GM20431 (cell line): ENCODE results near the gene TSNAXIP1.

Source experiments
- in situ Hi-C: fragments of 300-500 bp; cut with MseI, MboI; formaldehyde crosslinking; loops from one replicate; pipeline ENCODE4 v1.15.0; 2020; ENCODE audit warnings: low sequenced_read_pairs; ENCODE audit not compliant: unreplicated experiment

TSNAXIP1 gene

DNA sequence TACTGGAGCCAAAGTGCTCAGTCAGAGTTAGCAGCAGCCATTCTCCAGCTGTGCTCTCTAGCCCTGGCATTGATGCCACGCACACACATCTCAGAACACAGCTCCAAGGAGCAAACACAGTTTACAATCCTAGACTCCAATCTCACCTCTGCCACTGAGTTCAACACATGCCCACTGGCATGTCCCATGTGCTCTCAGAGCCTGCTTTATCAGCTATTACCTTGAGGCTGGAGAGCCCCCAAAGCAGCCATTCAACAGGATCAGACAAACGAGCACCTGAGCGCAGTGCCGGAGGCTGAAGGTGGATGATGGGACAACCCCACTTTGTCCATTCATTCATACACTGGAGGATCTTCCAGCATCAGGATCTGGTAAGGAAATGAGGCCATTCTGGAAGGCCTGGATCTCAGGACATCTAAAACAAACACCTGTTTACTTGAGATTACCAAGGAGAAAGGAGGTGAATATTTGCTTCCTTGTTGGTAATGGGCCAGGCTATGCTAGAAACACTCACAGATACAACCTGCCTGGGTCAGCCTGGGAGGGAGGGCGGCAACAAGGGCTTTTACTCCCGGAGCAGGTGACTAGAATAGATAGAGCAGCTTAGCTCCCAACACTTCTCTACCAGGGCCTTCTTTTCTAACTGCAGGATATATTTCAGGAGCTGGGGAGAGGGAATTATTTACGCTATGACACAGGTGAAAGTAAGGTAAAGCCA lies 25.7 kb upstream of the TSNAXIP1 start:
- in situ Hi-C loops: no loop called here

DNA sequence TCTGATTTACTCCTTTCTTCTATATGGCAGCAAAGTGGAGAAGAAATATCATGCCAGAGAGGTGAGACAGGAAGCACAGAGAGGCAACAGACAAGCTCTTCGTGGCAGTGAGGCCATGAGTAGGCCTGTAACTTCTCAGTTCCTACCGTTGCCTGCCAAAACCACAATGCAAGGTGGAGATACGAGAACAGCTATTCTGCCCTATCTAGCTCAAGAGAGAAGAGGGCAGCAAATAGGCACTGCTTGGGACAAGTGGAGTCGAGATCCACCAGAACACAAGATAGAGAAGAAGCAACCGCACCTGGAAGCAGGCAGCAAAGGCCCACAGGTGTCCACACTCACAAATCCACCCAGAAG lies 25.1 kb upstream of the TSNAXIP1 start:
- in situ Hi-C loops: no loop called here

DNA sequence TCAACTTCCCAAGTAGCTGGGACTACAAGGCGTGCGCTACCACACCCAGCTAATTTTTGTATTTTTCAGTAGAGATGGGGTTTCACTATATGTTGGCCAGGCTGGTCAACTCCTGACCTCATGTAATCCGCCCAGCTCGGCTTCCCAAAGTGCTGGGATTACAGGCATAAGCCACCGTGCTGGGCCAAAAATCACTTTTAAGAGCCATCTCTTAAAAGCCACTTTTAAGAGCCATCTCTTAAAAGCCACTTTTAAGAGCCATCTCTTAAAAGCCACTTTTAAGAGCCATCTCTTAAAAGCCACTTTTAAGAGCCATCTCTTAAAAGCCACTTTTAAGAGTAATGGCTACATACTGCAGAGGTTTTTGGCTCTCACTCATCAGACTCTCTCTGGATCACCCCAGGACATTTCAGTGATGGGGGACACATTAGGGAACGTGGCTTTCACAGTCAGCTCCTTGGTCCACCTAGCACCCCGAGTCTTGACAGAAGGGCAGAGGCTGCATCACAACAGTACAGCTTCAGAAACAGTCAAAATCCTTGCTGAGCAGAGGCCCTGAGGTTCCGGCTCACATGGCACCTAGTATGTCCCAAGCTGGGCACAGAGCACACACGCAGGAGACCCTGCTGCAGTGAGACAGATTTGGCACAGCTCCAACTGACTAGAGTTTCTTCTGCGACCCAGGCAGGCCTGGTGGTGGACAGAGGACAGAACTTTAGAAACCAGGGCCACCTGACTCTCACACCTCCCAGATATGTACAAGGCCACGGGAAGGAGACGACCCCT lies 23.9 kb upstream of the TSNAXIP1 start:
- in situ Hi-C loops: no loop called here

DNA sequence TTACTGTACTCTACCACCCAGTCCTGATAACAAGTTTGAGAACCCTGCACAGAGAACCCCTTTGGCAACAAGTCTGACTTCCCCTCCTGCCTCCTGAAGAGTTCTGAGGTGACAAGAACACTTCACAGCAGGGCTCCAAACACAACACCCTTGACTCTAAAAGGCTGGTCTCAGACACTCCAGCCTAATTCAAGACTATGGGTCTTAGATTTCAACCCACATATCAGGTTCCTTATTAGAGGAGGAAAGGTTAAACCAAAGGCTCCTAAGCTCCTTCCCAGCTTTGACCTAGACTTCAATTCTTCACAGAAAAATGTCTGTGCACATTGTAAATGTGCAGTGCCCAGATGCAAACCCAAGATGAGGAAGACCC lies 23.4 kb upstream of the TSNAXIP1 start:
- in situ Hi-C loops: no loop called here

DNA sequence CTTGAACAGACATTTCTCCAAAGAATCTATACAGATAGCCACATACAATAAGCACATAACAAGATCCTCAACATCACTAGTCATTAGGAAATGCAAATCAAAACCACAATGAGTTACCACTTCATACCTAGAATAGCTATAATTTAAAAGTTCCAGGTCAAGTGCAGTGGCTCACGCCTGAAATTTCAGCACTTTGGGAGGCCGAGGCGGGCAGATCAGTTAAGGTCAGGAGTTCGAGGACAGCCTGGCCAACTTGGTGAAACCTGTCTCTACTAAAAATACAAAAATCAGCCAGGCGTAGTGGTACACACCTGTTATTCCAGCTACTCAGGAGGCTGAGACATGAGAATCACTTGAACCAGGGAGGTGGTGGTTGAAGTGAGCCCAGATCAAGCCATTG lies 20.2 kb upstream of the TSNAXIP1 start:
- in situ Hi-C loops: no loop called here

DNA sequence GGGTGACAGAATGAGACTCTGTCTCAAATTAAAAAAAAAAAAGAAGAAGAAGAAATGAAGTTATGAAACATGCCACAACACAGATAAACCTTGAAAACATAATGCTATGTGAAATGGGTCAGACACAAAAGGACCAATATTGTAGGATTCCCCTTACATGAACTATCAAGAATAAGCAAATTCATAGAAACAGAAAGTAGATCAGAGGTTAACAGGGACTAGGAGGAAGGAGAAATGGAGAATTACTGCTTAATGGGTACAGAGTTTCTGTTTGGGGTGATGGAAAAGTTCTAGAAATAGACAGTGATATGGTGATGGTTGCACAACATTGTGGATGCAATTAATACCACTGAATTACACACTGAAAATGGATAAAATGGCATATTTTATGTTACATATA lies 16.6 kb upstream of the TSNAXIP1 start:
- in situ Hi-C loops: no loop called here

DNA sequence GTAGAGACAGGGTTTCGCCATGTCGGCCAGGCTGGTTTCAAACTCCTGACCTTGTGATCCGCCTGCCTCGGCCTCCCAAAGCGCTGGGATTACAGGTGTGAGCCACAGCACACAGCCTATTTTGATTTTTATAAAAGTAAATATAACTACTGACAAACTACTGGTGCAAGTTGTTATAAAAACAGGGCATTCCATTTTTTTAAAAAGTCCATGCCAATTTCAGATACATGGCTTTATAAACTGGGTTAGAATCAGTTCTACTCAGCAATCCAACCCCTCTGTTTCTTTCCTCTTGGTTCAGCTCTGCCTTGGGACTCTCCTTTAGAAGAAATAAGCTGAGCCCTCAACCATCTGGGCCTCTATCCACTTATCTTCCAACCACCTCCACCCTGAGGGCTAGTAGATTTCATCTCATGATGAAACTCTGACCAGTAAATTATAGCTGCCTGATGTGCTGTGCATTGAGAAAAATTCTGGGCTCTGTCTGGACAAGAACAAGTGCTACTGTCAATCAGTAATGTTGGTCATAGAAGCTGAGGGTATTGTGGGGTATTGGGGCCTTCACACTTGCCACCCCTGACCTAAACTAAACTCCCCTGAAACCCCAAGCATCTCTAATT lies 10.5 kb upstream of the TSNAXIP1 start:
- in situ Hi-C loops: no loop called here

DNA sequence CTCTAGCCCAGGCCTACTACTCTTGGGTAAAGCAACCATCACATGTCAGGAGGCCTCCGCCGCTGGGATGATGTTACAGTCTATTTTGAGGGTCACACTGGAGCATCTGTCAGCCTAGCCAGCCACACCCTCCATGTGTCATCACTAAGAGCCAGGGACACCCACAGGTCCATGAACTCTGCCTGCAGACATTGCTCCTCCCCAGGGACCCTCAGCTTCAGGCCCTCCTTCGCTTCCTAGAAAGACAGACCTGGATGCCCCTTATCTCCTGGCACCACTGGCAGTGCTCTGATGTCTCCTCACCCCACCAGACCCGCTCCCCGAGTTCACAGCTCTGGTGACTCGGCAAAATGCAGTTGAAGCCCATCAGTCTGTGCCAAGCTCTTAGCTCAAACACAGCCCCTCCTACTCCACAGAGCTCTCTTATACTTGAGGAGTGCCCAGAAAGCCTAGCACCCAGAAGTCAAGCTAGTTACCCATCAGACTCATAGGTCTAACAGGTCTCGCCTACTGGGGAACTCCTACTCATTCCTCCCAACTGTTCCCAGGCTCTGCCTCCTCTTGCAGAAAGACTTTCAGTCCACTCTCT lies 6.3 kb upstream of the TSNAXIP1 start:
- in situ Hi-C loops: no loop called here

DNA sequence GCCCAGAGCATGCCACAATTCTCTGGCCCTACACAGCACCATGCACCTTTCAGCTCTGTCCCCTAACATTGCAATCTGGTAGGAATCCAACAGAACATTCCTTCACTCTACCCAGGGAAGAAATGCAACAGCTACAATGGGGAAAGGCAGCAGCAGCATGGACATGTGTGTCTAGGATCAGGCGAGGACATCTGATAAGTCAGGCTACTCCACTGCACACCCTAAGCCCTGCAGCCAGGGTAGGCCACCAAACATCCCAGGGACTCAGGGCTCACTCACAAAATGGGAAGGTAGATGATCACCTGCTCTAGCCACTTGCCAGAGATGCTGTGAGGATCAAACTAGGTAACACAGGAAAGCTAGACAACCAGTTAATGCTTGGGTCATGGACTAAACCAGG lies 5.4 kb upstream of the TSNAXIP1 start:
- in situ Hi-C loops: no loop called here

DNA sequence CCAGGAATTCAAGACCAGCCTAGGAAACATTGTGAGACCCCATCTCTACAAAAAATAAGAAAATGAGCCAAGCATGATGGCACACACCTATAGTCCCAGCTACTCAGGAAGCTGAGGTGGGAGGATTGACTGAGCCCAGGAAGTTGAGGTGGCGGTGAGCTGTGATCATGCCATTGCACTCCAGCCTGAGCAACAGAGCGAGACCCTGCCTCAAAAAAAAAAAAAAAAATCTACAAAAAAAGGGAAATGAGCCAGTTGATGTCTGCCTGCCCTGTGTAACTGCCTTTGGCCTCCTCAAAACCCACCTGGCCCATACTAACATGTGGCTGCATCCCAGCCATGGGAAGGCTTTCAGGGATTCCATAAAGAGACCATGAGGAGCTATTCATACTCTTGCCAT lies 4.8 kb upstream of the TSNAXIP1 start:
- in situ Hi-C loops: no loop called here

DNA sequence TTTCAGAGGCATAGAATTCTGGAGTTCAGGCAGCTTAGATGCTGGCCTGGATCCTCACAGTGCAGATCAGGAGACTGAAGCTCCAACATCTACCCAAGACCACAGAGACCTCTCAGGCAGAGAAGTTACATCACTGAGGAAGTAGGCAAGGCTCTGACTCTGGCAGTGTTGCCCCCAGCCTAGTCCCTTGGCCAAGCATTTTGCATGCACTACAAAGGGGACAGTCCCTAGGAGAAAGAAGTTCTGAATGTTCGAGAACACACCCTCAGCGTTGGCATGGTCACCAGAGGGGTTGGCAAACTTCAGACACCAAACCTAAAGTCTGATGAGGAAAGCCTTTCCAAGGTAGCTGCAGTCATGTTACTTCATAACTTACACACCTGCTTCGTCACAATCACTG lies 2.8 kb upstream of the TSNAXIP1 start:
- in situ Hi-C loops: no loop called here

DNA sequence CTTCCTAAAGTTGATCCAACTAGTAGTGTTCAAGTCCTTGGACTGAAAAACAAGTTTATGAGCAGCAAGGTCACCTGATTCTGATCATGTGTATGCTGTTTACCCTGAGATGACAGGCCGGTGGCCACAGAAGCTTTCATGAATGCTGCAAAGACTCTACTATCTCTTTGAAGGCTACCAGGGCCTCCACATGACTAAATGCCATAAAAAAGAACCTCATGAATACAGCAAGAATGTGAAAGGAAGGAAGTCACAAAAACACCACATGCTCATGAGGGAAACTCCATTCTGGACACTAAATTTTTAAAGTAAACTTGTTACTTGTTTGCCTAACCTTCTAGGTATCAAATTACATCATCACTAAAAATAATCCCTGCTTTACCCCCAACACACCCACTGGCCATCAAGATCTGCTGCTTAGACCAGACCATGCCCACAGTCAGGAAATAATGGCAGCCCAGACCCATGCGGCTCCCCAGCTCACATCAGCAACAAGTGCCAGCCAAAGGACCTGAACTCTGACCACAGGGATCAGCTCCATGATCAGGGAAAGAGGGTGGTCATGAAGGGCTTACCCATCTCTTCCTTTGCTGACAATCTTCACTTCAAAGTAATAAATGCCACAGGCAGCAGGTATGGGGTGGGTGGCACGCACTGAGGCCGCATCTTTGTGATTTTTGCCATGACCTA lies 1.7 kb upstream of the TSNAXIP1 start:
- in situ Hi-C loops: no loop called here

DNA sequence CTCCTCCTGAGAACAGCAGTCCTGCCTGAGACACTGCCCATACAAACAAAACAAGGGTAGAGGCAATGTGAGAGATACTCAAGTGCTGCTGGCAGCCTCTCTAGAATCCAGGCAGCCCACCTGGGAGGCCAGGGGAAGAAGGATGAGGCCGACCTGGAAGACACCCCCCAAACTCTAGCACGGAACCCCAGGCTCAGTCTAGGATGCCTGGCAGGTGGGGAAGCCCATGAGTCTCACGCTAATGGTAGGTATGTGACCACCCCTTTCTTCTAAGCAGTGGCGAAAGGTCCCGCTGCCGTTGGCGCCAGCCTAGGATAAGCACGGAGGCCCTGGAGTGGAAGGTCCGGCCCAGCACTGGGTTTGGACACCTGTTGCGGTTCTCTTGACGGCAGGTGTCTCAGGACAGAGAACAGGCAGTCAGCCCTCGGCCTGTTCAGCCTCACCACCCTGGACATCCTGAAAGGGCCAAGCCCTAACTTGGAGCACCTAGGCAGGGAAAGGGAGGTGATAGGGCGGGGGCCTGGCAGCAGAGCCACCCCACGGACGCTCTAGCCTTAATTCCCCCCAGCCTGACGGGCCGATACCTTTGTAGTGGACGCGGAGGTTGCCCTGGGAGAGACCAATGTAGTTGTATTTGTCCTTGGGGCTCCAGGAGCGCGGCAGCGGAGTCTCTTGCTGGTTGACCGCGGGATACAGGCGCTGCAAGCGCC lies 816 bp upstream of the TSNAXIP1 start:
- in situ Hi-C loops: no loop called here

DNA sequence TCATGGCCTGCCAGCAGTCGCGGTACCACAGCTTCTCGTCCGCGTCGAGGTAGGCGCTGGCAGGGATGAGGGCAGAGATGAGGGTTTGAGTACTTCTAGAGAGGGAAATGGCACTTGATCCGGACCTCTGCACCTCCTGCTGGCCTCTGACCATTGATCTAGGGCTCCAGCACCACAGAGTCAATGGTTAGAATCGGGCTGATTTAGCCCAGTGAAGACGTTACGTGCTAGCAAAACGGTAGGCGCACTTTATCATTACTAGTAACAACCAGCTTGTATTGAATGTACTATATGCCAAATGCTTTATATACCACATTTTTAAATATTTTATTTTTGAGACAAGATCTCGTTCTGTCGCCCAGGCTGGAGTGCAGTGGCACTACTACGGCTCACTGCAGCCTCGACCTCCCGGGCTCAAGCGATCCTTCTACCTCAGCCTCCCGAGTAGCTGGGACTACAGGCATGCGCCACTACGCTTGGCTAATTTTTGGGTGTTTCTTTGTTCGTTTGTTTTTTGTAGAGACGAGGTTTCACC lies 526 bp downstream of the TSNAXIP1 start:
- in situ Hi-C loops: no loop called here

DNA sequence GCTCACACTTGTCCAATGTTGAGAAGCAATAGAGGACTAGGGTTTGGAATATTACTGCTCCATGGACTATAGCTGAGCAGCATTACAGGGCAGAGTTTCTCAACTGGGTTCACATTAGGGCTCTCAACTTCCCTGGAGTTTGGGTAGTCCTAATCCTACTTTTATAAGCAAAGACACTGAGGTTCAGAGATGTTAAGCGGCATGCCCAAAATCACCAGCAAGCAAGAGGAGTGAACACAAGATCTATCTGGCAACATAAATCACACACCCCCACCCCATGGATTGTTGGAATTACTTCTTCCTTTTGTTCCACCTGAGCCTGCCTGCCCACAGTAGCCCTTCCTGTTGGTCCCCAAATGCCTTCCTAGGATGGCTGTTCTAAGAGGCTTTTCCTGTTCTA lies 5.2 kb downstream of the TSNAXIP1 start:
- in situ Hi-C loops: no loop called here

DNA sequence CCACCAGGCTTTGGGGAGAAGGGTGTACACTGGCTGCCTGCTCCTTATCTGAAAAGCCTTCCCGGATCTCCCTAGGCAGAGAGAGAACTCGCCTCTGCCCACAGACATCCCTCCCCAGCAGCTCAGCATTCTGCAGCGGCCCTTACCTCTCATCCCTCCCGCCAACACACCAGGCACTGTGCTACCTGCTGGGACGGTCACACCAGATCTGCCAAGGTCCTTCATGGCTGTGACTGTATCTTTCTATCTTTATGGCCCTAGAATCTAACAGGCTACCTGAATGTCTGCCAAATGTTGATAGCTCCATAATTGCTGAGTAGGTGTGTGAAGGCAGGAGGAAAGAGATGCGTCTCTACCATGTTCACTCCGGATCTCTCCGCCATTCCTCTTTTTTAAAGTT lies 7.9 kb downstream of the TSNAXIP1 start:
- in situ Hi-C loops: no loop called here

DNA sequence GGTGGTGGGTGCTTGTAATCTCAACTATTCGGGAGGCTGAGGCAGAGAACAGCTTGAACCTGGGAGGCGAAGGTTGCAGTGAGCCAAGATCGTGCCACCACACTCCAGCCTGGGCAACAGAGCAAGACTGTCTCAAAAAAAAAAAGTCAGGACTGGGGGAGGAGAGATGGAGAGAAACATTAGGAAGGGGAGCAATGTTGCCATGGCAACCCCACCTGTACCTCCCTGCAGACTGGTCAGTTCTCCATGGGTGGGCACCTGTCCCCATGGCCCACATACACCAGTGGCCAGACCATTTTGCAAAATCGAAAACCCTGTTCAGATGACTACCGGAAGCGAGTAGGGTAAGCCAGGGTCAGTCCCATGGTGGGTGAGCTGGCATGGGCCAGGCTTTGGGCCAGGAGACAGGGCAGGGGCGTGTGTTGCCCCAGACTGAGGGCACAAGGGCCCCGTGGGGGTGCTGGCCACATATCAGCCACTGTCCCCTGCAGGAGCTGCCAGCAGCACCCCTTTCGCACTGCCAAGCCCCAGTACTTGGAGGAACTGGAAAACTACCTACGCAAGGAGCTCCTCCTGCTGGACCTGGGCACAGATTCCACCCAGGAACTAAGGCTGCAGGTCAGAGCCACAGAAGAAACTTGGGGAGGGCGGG lies 14.0 kb downstream of the TSNAXIP1 start:
- in situ Hi-C loops: no loop called here

DNA sequence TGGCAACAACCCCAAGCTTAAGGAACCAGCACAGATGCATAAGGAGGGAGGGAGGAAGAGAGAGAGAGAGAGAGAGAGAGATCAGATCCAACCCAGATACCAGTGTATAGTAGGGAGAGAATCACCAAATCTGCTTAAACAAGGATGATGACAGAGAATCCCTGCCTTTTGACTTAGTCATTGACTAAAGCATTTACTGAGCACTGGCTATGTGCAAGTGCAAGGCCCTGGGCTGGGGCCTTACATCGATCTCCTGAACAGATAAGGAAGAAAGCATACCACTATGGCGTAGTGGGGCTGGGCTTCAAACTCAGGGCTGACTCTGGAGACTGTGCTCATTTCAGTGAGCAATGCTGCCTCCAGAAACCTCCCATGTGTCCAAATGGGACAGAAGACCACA lies 15.8 kb downstream of the TSNAXIP1 start:
- in situ Hi-C loops: no loop called here

DNA sequence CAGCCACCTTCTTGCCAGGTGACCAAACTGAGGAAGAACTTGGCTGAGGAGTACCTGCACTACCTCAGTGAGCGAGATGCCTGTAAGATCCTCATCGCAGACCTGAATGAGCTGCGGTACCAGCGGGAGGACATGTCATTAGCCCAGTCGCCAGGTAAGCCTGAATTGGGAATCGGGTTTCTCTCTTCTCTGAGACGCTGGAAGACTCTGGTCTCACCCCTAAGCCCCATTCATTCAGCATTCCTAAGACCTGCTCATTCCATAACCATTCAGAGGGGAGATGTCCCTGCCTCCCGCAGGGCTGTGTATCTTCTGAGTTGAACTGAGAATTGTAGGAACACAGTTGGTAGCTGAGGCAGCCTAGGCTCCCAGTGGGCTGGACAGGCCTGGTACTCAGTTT lies 18.4 kb downstream of the TSNAXIP1 start:
- in situ Hi-C loops: no loop called here
